Stimulated activated naive CD8-positive, alpha-beta T cell treated with anti-CD3 and anti-CD28 coated beads, Interleukin-15, Interleukin-2, amounts not matched to agents 100 ng/mL and 50 ng/mL, for 24 hours (primary cell): ENCODE results near the gene SMIM11.
"Not testable (repeated sequence)": the region's sequence is repeated elsewhere in the genome, so short reads cannot be mapped to it uniquely, and the experiment has no call there.

ENCODE experiments used
- H3K27ac Mint-ChIP-seq: one replicate; pipeline ENCODE4 v1.8.0; 2021; ENCODE audit warnings: mild to moderate bottlenecking, mixed read lengths
- H3K27me3 Mint-ChIP-seq: one replicate; pipeline ENCODE4 v1.8.0; 2021; ENCODE audit warnings: mixed read lengths
- H3K36me3 Mint-ChIP-seq: one replicate; pipeline ENCODE4 v1.8.0; 2021; ENCODE audit warnings: low read depth, mixed read lengths
- H3K4me1 Mint-ChIP-seq: one replicate; pipeline ENCODE4 v1.8.0; 2021; ENCODE audit warnings: low read depth, mixed read lengths
- H3K4me3 Mint-ChIP-seq: one replicate; pipeline ENCODE4 v1.8.0; 2021; ENCODE audit warnings: mild to moderate bottlenecking, mixed read lengths
- H3K9me3 Mint-ChIP-seq: one replicate; pipeline ENCODE4 v1.8.0; 2021; ENCODE audit warnings: mixed read lengths

SMIM11 gene

DNA sequence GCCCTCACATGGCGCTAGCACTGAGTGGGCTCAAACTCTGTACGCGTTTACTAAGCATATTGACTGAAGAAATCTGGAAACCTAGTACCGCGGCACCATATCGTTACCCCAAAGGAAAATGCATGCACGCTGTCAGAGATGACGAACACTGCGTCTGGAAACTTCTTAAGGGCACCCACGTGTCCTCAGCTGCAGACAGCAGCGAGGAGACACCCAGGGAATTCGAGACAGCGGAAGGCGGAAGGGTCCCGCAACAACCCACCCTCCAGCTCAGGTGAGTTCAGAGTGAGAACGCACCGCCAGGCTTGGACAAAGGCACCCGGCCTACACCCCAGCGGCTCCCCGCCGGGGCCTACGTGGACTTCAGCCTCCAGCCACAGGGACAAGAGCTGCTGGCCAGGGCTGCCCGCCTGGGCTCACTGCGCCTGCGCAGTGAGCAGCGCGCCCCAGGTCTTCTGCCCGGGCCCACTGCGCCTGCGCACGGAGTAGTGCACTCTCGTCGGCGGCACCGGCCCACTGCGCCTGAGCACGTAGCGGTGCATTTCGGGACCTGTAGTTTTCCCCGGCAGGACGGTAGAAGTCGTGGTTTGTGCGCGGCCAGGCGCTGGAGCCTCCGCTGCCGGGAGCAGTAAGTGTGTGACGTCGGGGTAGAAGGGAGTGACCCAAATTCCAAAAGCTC is at the start of gene SMIM11:
Gene SMIM11 (plus strand): TSS at position 568 of the 679 bp plus-strand sequence. CDS start 3,998 bp downstream, outside the sequence.
- H3K4me3 Mint-ChIP-seq, H3K27me3 Mint-ChIP-seq: not testable (repeated sequence)

GRCh38 chr21:34330055-34330454 is 45.3 kb upstream of the SMIM11 start:
- H3K9me3 Mint-ChIP-seq: peaks cover 6% of the 10 kb centered on the region
- peaks cover 7% of the 10 kb centered on the region for H3K27me3 Mint-ChIP-seq
- H3K4me3 Mint-ChIP-seq: no peak overlapping the region
- no peaks in the 10 kb centered on the region for H3K4me1 Mint-ChIP-seq
- no peaks in the 10 kb centered on the region for H3K36me3 Mint-ChIP-seq
- H3K27ac Mint-ChIP-seq: no peak overlapping the region

More for the DNA sequence above, at the start of gene SMIM11:
- not testable (repeated sequence) for H3K27ac Mint-ChIP-seq, H3K9me3 Mint-ChIP-seq, H3K4me1 Mint-ChIP-seq, H3K36me3 Mint-ChIP-seq

GRCh38 chr21:34331726-34332125 is 43.6 kb upstream of the SMIM11 start:
- Mint-ChIP-seq H3K4me3 (no peak overlapping the region), H3K36me3 (no peaks in the 10 kb centered on the region), H3K27ac (no peak overlapping the region), H3K27me3 (peaks cover 7% of the 10 kb centered on the region), H3K9me3 (peaks cover 6% of the 10 kb centered on the region), H3K4me1 (no peaks in the 10 kb centered on the region)

GRCh38 chr21:34332347-34332746 is 43.0 kb upstream of the SMIM11 start:
- Mint-ChIP-seq H3K27ac (no peak overlapping the region), H3K9me3 (peaks cover 6% of the 10 kb centered on the region), H3K4me3 (no peak overlapping the region), H3K36me3 (no peaks in the 10 kb centered on the region), H3K4me1 (no peaks in the 10 kb centered on the region), H3K27me3 (peaks cover 7% of the 10 kb centered on the region)

- H3K4me3 Mint-ChIP-seq: no peak overlapping the region
- H3K4me1 Mint-ChIP-seq: no peaks in the 10 kb centered on the region
- H3K36me3 Mint-ChIP-seq: no peaks in the 10 kb centered on the region
- no peaks in the 10 kb centered on the region for H3K27me3 Mint-ChIP-seq
- peaks cover 6% of the 10 kb centered on the region for H3K9me3 Mint-ChIP-seq
- no peak overlapping the region for H3K27ac Mint-ChIP-seq
Measured at GRCh38 chr21:34333121-34333739, 42.1 kb upstream of the SMIM11 start.

GRCh38 chr21:34335316-34335715 is 40.0 kb upstream of the SMIM11 start:
- no peaks in the 10 kb centered on the region for H3K27me3 Mint-ChIP-seq
- peaks cover 5% of the 10 kb centered on the region for H3K4me1 Mint-ChIP-seq
- no peaks in the 10 kb centered on the region for H3K9me3 Mint-ChIP-seq
- H3K27ac Mint-ChIP-seq: no peak overlapping the region
- no peak overlapping the region for H3K4me3 Mint-ChIP-seq
- H3K36me3 Mint-ChIP-seq: no peaks in the 10 kb centered on the region

DNA sequence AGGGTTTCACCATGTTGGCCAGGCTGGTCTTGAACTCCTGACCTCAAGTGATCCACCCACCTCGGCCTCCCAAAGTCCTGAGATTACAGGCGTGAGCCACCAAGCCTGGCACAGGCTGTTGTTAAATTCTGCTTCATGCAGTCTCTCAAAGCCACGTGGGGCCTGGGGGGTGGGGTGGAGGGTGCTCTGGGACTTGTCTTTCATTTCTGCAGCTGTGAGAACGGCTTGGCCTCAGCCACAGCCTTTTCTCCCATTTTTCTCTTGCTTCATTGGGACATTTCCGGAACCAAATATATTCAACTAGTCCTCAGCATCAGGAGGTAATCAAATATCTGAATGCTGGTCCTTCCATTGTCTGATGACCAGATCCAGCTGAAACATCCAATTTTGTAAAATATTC is 39.1 kb upstream of the SMIM11 start:
- Mint-ChIP-seq H3K27ac (no peak overlapping the region), H3K4me3 (no peak overlapping the region), H3K4me1 (peaks cover 9% of the 10 kb centered on the region), H3K27me3 (no peaks in the 10 kb centered on the region), H3K36me3 (no peaks in the 10 kb centered on the region), H3K9me3 (no peaks in the 10 kb centered on the region)

DNA sequence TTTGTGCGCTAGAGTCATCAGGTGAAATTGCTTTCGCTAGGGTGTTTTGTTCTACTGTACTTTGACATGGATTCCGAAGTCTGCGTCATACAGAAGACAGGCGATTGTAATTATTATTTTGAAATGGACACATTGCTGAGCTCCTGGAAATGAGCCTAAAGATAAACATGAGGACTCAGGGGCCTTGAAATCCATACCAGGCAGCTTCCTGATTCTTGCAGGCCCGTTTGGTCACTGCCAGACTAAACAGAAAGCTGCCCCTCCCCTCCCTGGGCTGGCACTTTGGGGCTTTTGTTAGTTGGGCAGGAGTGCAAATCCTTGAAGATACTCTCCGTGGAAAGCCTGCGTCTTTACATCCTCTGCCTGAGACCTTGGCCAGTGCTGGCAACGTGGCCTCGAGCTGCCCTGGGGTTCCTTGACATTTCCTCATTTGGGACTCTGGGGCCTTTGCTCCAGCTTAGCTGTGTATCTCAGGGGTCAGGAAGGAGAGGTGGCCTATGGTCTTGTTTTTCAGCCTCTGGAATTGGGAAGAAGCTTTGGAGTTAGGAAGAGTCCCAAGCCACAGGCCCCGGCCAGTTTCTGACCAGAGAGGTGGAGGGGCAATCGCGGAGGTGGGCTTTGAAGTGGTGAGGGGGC is 38.4 kb upstream of the SMIM11 start:
- Mint-ChIP-seq H3K27ac (no peak overlapping the region), H3K9me3 (no peaks in the 10 kb centered on the region), H3K4me1 (peaks cover 9% of the 10 kb centered on the region), H3K36me3 (no peaks in the 10 kb centered on the region), H3K4me3 (no peak overlapping the region), H3K27me3 (no peaks in the 10 kb centered on the region)

DNA sequence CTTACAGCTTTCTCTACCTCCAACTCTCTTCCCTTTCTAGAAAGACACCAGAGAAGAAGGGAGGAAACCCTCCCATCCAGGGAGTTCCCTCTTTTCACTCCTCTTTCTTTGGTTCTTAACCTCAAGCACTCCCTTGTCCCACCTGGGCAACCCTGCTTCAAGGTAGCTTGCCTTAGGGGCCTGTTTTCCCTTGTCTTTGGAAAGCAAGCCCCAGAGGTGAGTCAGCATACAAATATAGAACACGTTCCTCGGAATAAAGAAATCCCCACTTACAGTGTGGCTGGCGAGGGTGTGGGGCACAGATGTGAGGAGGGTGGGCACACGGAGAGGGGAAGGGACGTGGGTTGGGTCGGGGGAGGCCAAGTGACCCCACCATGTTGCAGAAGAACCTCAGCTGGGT is 37.6 kb upstream of the SMIM11 start:
- no peak overlapping the region for H3K27ac Mint-ChIP-seq
- H3K27me3 Mint-ChIP-seq: no peaks in the 10 kb centered on the region
- peaks cover 9% of the 10 kb centered on the region for H3K4me1 Mint-ChIP-seq
- H3K4me3 Mint-ChIP-seq: no peak overlapping the region
- H3K36me3 Mint-ChIP-seq: no peaks in the 10 kb centered on the region
- H3K9me3 Mint-ChIP-seq: no peaks in the 10 kb centered on the region

GRCh38 chr21:34338226-34338625 is 37.1 kb upstream of the SMIM11 start:
- H3K4me1 Mint-ChIP-seq: peaks cover 9% of the 10 kb centered on the region
- H3K27me3 Mint-ChIP-seq: no peaks in the 10 kb centered on the region
- H3K4me3 Mint-ChIP-seq: no peak overlapping the region
- H3K36me3 Mint-ChIP-seq: no peaks in the 10 kb centered on the region
- H3K9me3 Mint-ChIP-seq: no peaks in the 10 kb centered on the region
- H3K27ac Mint-ChIP-seq: no peak overlapping the region

- Mint-ChIP-seq H3K4me1 (peaks cover 9% of the 10 kb centered on the region), H3K9me3 (no peaks in the 10 kb centered on the region), H3K4me3 (no peak overlapping the region), H3K27me3 (no peaks in the 10 kb centered on the region), H3K27ac (no peak overlapping the region), H3K36me3 (no peaks in the 10 kb centered on the region)
Measured at GRCh38 chr21:34340061-34340460, 35.2 kb upstream of the SMIM11 start.

DNA sequence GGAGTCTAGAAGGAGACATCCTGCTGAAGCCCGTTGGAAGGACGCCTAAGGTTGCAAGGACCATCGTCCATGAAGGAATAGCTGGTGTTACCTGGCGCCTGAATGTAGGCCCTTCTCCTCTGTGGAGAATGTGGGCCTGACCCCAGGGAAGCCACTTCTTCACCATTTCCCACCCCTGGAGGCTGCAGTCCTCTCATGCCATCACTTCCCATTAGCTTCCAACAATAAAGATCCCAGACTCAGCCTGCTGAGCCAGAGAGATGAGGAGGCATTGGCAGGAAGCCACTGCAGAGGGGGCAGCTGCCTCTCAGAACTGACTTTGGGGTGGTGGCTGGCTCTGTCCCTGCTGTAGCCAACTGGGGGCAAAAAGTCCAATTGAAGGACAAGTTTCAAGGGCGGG is 32.8 kb upstream of the SMIM11 start:
- no peak overlapping the region for H3K4me3 Mint-ChIP-seq
- no peaks in the 10 kb centered on the region for H3K9me3 Mint-ChIP-seq
- H3K36me3 Mint-ChIP-seq: no peaks in the 10 kb centered on the region
- H3K27me3 Mint-ChIP-seq: no peaks in the 10 kb centered on the region
- no peak overlapping the region for H3K27ac Mint-ChIP-seq
- peaks cover 9% of the 10 kb centered on the region for H3K4me1 Mint-ChIP-seq

DNA sequence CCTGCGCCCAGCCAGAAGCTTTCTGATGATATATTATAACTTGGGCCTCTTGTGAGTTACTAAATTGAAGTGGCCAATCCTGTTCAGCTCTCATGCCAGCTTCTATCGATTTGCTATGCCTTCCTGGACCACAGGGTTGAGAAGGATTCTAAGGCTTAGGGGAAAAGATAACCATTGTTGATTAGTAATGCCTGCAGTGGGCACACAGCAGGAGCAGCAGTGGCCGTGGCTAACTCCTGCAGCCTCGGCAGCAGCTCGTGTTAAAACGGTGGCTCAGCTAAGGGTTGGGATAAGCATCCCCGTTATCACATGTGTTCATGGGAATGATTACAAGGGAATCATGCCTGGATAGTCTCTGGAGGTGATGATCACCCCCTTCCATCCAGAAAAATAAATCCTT is 32.0 kb upstream of the SMIM11 start:
- Mint-ChIP-seq H3K4me3 (no peak overlapping the region), H3K36me3 (no peaks in the 10 kb centered on the region), H3K4me1 (peaks cover 12% of the 10 kb centered on the region), H3K27ac (no peak overlapping the region), H3K9me3 (no peaks in the 10 kb centered on the region), H3K27me3 (no peaks in the 10 kb centered on the region)

DNA sequence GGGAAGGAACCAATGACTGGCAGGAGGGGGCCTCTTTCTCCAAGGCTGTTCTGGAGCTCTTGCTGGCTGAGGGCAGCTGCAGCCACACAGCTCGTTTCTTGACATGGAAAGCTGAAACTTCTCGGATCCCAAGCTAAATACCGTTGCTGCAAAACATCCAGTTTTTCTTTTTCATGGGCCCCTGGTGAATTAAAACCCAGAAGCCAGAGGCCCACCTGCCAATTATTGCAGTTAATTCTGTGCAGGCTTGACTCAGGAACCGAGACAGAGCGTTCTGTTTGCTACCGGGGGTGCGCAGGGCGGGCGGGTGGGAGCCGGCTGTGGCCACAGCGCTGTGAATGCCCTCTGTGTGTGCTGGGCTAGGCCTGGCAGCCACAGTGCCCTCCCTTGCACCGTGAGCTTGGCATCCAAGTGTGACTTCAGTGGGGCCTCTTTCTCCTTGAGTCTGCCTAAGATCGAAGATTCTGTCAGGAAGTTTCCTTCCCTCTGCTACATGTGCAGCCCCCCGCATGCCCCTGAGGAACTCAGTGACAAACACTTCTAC is 31.4 kb upstream of the SMIM11 start:
- H3K36me3 Mint-ChIP-seq: no peaks in the 10 kb centered on the region
- H3K9me3 Mint-ChIP-seq: no peaks in the 10 kb centered on the region
- H3K27me3 Mint-ChIP-seq: no peaks in the 10 kb centered on the region
- no peak overlapping the region for H3K4me3 Mint-ChIP-seq
- no peak overlapping the region for H3K27ac Mint-ChIP-seq
- H3K4me1 Mint-ChIP-seq: peaks cover 12% of the 10 kb centered on the region

DNA sequence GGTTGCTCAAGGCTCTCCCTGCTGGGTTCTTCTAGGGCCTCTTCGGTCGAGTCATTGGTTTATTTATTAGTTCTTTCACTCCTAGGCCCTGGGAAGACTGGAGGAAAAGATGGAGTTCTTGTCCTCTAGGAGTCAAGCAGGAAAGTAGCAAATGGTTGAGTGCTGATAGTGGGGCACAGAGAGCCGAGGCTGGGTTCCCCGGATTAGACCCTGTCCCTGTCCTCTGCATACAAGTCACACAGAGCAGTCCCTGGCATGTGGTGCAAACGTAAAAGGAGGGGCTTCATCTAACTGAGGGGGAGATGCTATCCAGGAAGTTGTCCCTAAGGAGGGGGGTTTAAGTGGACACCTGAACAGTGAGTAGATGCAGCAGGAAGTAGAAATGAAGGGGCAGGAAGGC is 30.7 kb upstream of the SMIM11 start:
- Mint-ChIP-seq H3K9me3 (no peaks in the 10 kb centered on the region), H3K4me3 (no peak overlapping the region), H3K27me3 (no peaks in the 10 kb centered on the region), H3K36me3 (no peaks in the 10 kb centered on the region), H3K27ac (no peak overlapping the region), H3K4me1 (peaks cover 12% of the 10 kb centered on the region)
